ENCODE data around the gene IGSF9B.

The IGSF9B gene

GRCh38 chr11:133900176-133901105 lies 56.3 kb downstream of the IGSF9B start:
- no peak for ATAC-seq
- TF ChIP-seq OSR1 (CRISPR knock-in tag; IDR thresholded peaks at IDR 0.05) (no peak), ESRRG (CRISPR knock-in tag; IDR thresholded peaks at IDR 0.05) (no peak), ZFP3 (CRISPR knock-in tag; IDR thresholded peaks at IDR 0.05) (no peak), CSRNP3 (CRISPR knock-in tag; IDR thresholded peaks at IDR 0.05) (no peak), PATZ1 (CRISPR knock-in tag; IDR thresholded peaks at IDR 0.05; ENCODE audit: borderline replicate concordance) (no peak), ZNF565 (CRISPR knock-in tag; conservative IDR thresholded peaks at IDR 0.05; ENCODE audit: low read depth) (no peak), ZNF8 (CRISPR knock-in tag; IDR thresholded peaks at IDR 0.05) (no peak), ARNTL (CRISPR knock-in tag; IDR thresholded peaks at IDR 0.05; ENCODE audit: borderline replicate concordance, low read depth) (no peak), SNAI2 (CRISPR knock-in tag; IDR thresholded peaks at IDR 0.05) (no peak), ZNF70 (CRISPR knock-in tag; IDR thresholded peaks at IDR 0.05) (no peak), POU6F1 (CRISPR knock-in tag; IDR thresholded peaks at IDR 0.05; ENCODE audit: borderline replicate concordance, low read depth) (no peak), PPARA (CRISPR knock-in tag; IDR thresholded peaks at IDR 0.05; ENCODE audit: borderline replicate concordance) (no peak), TOX (CRISPR knock-in tag; IDR thresholded peaks at IDR 0.05; ENCODE audit: borderline replicate concordance) (no peak)

- no peak for TF ChIP-seq CREB5 (CRISPR knock-in tag; IDR thresholded peaks at IDR 0.05; ENCODE audit: low read depth)
- no peak for TF ChIP-seq ARNTL (CRISPR knock-in tag; IDR thresholded peaks at IDR 0.05; ENCODE audit: borderline replicate concordance, low read depth)
- no peak for TF ChIP-seq CSDC2 (CRISPR knock-in tag; IDR thresholded peaks at IDR 0.05)
- TF ChIP-seq ZFP3 (CRISPR knock-in tag; IDR thresholded peaks at IDR 0.05): no peak
- TF ChIP-seq TSHZ2 (CRISPR knock-in tag; IDR thresholded peaks at IDR 0.05): no peak
- no peak for ATAC-seq
These were observed 58.0 kb downstream of the IGSF9B start for GRCh38 chr11:133898770-133899115.

GRCh38 chr11:133898031-133898769 lies 58.6 kb downstream of the IGSF9B start:
- no peak for ATAC-seq
- TF ChIP-seq CSRNP3 (CRISPR knock-in tag; IDR thresholded peaks at IDR 0.05) (no peak), ARNTL (CRISPR knock-in tag; IDR thresholded peaks at IDR 0.05; ENCODE audit: borderline replicate concordance, low read depth) (no peak), BACH2 (CRISPR knock-in tag; IDR thresholded peaks at IDR 0.05; ENCODE audit: borderline replicate concordance) (no peak), RARB (CRISPR knock-in tag; IDR thresholded peaks at IDR 0.05) (no peak)
